Thoracic aorta (tissue), 2 donors: ENCODE data around the gene ERCC6L2. TPM values are rescaled to one million over a fixed set of nuclear protein-coding genes. Genes with fewer than 3 reads are reported as not detected.

ENCODE experiments used
- ATAC-seq: fragments of 150-250 bp; one replicate; pipeline ENCODE4 v1.8.0; 2017; ENCODE audit warnings: low read depth; ENCODE audit not compliant: insufficient number of reproducible peaks, low FRiP score
- DNase-seq: peaks from one replicate; pipeline ENCODE4 v3.0.0-alpha.2; 2020; ENCODE audit warnings: low spot score
- H3K27ac ChIP-seq, 2 donors: fragments of 200-600 bp; sonication (generic); 1 replicate in 1 of 2; 2 replicates in 1 of 2; pipeline ENCODE4 v1.5.1; 2016; ENCODE audit warnings: mild to moderate bottlenecking in 2 of 2, moderate library complexity in 2 of 2
- H3K27me3 ChIP-seq: fragments of 200-600 bp; sonication (generic); replicated peaks from 2 replicates; pipeline ENCODE4 v1.6.0; 2016; ENCODE audit warnings: mild to moderate bottlenecking; ENCODE audit not compliant: insufficient read depth
- H3K36me3 ChIP-seq: fragments of 200-600 bp; sonication (generic); one replicate; pipeline ENCODE4 v1.5.1; 2016
- H3K4me1 ChIP-seq, 2 donors: fragments of 200-600 bp; sonication (generic); 1 replicate in 1 of 2; 2 replicates in 1 of 2; pipeline versions ENCODE4 v1.5.1 to v1.6.0; 2016; ENCODE audit warnings: low read depth in 2 of 2, mild to moderate bottlenecking in 1 of 2; ENCODE audit not compliant: control insufficient read depth in 1 of 2
- H3K4me3 ChIP-seq: fragments of 200-600 bp; sonication (generic); 2 replicates; pipeline ENCODE4 v1.5.1; 2016; ENCODE audit warnings: mild to moderate bottlenecking
- H3K9me3 ChIP-seq: fragments of 200-600 bp; sonication (generic); 2 replicates; pipeline ENCODE4 v1.5.1; 2016
- total RNA-seq, 2 donors: library from RNA; depleted of rRNA; stranded (reverse); fragments of >200 nt; gene quantifications; one replicate each; pipeline versions ENCODE4 v1.1.0 to v1.2.3, GENCODE V29; 2016
- TF ChIP-seq, protein P1 (sequence below): fragments of 200-600 bp; sonication (generic); IDR thresholded peaks from one replicate; pipeline ENCODE4 v1.5.1; 2019; ENCODE audit warnings: antibody characterized with exemption

ERCC6L2 gene
- total RNA-seq, 2 donors from 2014 or later: 32.1 to 53.4 TPM

DNA sequence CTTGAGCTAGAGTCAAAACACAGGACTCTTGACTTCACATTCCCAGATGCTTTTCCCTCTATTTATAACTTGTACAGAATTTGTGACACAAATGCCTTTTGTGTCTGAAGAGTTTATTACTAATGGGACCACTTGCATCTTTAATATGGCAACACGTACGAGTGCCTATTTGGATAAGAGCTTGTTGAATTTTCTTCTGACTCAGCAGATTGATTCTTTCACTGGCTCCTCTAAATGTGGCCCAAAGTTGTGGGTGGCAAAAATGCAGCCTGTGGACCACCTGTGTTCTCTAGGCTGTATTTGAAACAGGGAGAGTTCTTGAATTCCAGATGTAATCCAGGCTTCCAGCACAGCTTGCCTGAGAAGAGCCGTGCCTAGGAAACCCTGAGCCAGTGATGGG, 34.1 kb upstream of the ERCC6L2 start:
- no peaks in the 10 kb centered on the region for H3K27me3 ChIP-seq
- H3K4me1 ChIP-seq: peaks cover 0 to 9% of the 10 kb centered on the region in 2 donors

DNA sequence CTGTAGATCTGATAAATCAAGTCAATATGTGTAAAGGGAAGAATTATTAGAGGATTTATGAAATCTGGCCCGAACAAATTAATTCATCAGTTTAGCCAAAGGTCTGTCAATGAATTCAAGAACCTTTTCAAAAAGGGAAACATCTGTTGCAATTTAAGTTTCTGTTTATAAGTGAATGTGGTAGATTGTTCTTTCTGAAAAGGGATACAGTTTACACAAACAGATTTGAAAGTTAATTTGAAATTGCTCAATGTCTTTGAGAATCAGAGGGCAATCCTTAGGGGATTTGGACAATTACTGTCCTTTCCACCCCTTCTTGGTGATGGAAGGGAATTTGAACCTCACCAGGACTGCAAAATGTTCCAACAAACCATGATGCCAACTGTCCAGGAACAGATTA, 29.7 kb upstream of the ERCC6L2 start:
- no peaks in the 10 kb centered on the region for H3K27me3 ChIP-seq
- DNase-seq: no peak

More for the DNA sequence above, 34.1 kb upstream of the ERCC6L2 start:
- H3K36me3 ChIP-seq: no peaks in the 10 kb centered on the region
- DNase-seq (no peak), ATAC-seq (no peak)
- H3K4me3 ChIP-seq: no peak overlapping the region
- no peak overlapping the region for H3K27ac ChIP-seq
- TF ChIP-seq, protein P1, sequence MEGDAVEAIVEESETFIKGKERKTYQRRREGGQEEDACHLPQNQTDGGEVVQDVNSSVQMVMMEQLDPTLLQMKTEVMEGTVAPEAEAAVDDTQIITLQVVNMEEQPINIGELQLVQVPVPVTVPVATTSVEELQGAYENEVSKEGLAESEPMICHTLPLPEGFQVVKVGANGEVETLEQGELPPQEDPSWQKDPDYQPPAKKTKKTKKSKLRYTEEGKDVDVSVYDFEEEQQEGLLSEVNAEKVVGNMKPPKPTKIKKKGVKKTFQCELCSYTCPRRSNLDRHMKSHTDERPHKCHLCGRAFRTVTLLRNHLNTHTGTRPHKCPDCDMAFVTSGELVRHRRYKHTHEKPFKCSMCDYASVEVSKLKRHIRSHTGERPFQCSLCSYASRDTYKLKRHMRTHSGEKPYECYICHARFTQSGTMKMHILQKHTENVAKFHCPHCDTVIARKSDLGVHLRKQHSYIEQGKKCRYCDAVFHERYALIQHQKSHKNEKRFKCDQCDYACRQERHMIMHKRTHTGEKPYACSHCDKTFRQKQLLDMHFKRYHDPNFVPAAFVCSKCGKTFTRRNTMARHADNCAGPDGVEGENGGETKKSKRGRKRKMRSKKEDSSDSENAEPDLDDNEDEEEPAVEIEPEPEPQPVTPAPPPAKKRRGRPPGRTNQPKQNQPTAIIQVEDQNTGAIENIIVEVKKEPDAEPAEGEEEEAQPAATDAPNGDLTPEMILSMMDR: no peak
- no peaks in the 10 kb centered on the region for H3K9me3 ChIP-seq

DNA sequence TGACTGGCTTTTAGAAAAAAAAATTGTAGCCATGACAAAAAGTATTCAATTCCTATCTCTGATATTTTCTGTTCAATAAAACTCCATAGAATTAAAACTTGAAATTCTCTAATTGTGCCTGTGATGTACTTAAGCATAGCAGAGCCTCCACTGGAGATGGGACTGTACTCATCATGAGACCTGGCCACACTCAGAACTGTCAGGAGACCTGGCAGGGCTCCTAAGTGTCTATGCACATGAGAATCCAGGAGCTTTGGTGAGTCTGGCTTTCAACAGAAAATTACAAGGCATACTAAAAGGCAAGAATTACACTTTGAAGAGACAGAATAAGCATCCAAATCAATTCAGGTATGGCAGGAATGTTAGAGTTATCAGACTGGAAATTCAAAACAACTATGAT, 26.7 kb upstream of the ERCC6L2 start:
- TF ChIP-seq, protein P1: no peak
- H3K36me3 ChIP-seq: no peaks in the 10 kb centered on the region
- no peak for ATAC-seq

More for the DNA sequence above, 29.7 kb upstream of the ERCC6L2 start:
- Histone ChIP-seq H3K4me1 (no peaks in the 10 kb centered on the region), H3K27ac (no peak overlapping the region), H3K4me3 (no peak overlapping the region), H3K36me3 (no peaks in the 10 kb centered on the region), H3K9me3 (no peaks in the 10 kb centered on the region)
- TF ChIP-seq, protein P1: no peak
- no peak for ATAC-seq

DNA sequence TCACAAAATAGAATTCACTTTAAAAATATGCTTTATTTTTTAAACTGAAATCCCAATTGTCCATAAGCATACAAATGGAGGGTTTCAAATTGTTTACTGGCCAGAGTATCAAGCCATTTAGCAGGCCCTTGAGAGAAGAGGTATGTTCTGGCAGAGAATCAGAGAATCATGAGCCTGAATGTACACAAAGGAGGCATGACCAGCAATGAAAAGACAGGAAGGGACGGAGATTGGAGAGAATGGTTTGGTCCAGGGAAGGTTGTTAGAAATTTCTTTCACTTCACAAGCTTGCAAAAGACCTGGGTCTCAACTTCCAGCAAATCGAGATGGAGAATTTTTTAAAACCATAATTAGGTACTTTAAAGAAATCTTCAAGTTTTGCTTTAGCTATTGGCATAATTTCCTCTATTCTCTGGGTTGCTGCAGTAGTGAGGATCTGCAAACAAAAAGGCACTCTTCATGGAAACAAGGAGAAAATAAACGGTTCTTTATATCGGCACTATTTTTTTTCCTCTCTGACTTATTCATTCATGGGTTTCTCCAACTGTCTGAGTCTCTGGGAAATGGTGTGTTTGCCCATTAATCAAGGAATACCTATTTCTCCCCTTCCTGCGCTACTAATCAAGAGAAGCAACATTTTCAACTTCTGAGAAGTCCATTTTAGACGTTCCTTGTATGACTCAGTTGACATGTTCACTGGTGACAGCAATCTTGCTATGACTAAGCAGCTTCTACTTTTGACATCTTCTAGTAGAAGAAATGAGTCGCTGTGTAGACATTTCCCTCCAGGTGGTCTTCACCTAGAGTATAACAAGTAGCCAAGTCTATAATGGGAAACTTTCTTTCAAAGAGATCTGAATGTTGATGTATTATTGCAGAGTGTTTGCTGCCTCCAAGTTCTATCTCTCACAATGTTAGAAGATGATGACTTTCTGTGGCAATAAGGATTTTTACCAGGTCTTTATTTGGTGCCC, 23.1 kb upstream of the ERCC6L2 start:
- no peaks in the 10 kb centered on the region for H3K9me3 ChIP-seq
- ATAC-seq (no peak), DNase-seq (no peak)
- H3K36me3 ChIP-seq: no peaks in the 10 kb centered on the region
- H3K4me3 ChIP-seq: no peak overlapping the region
- H3K4me1 ChIP-seq: no peaks in the 10 kb centered on the region
- no peaks in the 10 kb centered on the region for H3K27me3 ChIP-seq
- TF ChIP-seq, protein P1: no peak
- no peak overlapping the region for H3K27ac ChIP-seq

More for the DNA sequence above, 26.7 kb upstream of the ERCC6L2 start:
- no peaks in the 10 kb centered on the region for H3K27me3 ChIP-seq
- no peaks in the 10 kb centered on the region for H3K4me1 ChIP-seq
- H3K9me3 ChIP-seq: no peaks in the 10 kb centered on the region
- DNase-seq: no peak
- no peak overlapping the region for H3K4me3 ChIP-seq
- no peak overlapping the region for H3K27ac ChIP-seq

DNA sequence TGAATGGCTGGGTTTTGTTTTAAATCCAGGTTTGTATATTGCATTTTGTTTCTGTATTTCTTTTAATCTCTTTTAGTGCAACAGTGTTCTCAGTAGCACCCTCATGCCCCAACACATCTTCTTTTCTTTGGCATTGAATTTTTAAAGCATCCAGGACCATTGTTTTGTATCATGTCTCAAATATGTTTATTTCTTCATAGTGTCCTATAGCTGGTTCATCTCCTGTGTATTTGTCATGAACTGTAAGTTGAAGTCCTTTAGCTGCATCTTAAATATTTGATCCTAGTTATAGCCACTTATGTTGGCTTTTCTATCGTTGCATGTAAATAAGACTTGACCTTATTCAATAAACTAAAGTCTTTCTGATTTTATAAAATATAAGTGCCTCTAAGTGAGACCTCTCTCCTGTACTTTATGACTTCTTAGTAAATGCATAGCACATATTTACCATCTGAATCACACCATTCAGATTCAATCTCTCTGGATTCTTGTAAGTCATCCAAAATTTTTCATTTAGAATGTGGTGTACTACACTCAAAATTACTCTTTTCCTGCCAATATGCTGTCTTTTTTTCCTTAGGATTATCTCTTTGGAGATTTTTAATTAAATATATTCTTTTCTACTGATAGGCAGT, 21.0 kb upstream of the ERCC6L2 start:
- no peaks in the 10 kb centered on the region for H3K27me3 ChIP-seq
- no peak overlapping the region for H3K27ac ChIP-seq
- H3K36me3 ChIP-seq: no peaks in the 10 kb centered on the region
- TF ChIP-seq, protein P1: no peak
- no peaks in the 10 kb centered on the region for H3K4me1 ChIP-seq
- no peaks in the 10 kb centered on the region for H3K9me3 ChIP-seq
- ATAC-seq: no peak
- H3K4me3 ChIP-seq: no peak overlapping the region
- DNase-seq: no peak
